ENCODE data around the gene SLC7A8.

DNA sequence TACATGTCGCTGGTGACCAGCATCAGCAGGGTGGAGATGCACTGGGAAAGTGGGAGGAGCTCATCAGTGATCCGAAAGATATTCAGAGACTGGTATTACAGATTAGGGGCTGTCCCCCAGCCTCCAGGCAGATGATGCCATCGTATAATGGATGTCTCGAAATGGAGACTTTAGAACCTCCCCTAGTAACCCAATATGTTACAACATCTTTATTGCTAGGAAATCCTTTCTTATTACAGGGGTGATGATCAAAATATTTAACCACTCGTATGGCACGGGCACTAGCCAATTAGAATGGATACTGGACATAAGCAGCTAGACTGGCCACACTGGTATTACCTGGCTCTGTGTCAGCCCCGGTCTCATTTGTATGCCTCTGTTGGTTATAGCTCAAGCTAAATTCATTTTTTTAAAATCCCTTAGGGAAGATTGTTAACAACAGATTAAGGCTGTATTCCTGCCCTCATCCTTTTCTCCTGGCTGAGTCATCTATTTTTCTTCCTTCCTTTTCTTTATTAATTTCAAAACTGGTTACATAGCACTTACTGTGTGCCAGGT is 53.6 kb downstream of the SLC7A8 start:
- TF ChIP-seq CTCF (IDR thresholded peaks at IDR 0.05) (no peak), POLR2A (IDR thresholded peaks at IDR 0.05) (no peak)

All from breast epithelium (tissue), 3 donors.